ENCODE data around the gene DNAAF8.

The DNAAF8 gene

GRCh38 chr16:4790871-4791270, 56.5 kb downstream of the DNAAF8 start:
- no peak for DNase-seq (ENCODE audit: low read depth)
- no peak overlapping the region for H3K4me3 ChIP-seq (ENCODE audit: low read length)
- TF ChIP-seq CTCF (conservative IDR thresholded peaks at IDR 0.05; ENCODE audit: low read depth, low read length): no peak

DNA sequence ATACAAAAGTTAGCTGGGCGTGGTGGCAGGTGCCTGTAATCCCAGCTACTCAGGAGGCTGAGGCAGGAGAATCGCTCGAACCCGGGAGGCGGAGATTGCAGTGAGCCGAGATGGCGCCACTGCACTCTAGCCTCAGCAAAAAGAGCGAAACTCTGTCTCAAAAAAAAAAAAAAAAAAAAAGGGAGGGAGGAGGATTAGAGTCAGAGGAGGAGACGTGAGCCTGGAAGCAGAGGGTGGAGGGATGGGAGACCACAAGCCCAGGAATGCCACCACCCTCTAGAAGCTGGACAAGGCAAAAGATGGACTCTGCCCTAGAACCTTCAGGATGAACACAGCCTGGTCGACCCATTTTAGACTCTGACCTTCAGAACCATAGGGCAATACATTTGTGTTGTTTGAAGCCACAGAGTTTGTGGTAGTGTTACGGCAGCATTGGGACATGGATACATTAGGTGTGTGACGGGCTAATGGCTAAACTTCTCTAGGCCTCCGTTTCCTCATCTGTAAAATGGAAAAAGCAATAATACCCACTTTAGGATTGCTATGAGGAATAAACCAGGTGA, 58.7 kb downstream of the DNAAF8 start:
- H3K4me3 ChIP-seq (ENCODE audit: low read length): no peak overlapping the region
- no peak for TF ChIP-seq CTCF (conservative IDR thresholded peaks at IDR 0.05; ENCODE audit: low read depth, low read length)
- DNase-seq (ENCODE audit: low read depth): no peak

DNA sequence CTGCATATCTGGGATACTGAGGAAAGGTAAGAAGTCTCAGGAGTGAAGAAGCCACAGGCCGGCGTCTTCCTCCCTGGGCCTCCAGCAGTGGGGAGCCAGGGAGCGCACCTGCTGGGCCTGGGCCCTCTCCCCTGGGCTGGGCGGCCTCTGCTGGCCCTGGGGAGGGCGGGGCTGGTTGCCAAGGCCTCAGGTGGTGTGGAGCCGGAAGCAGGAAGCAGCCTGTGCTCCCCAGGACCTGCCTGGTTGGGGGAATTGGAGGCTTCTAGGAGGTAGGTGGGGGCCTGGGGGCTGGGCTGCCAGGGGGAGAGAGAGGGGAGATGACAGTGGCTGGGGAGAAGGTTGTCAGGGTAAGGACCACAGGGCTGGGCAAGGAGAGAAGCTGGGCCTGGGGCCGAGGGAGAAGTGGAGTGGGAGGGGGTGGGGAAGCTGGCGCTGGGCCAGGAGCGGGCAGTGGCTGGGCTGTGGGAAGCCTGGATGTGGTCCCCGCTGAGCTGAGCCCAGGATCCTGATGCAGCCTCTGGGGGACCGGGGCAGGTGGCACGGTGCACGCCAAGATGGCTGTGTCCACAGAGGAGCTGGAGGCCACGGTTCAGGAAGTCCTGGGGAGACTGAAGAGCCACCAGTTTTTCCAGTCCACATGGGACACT, 61.0 kb downstream of the DNAAF8 start, which contains the start of gene SMIM22:
TSS of gene SMIM22 (plus strand) at position 189 of the 647 bp plus-strand sequence. CDS start at position 555, 366 bp downstream.
- no peak for DNase-seq (ENCODE audit: low read depth)
- no peak for TF ChIP-seq CTCF (conservative IDR thresholded peaks at IDR 0.05; ENCODE audit: low read depth, low read length)
- no peak within 1 kb of the TSS for H3K4me3 ChIP-seq (ENCODE audit: low read length)

- DNase-seq (ENCODE audit: low read depth): no peak
- no peak for TF ChIP-seq CTCF (conservative IDR thresholded peaks at IDR 0.05; ENCODE audit: low read depth, low read length)
- no peak overlapping the region for H3K4me3 ChIP-seq (ENCODE audit: low read length)
These were observed 61.7 kb downstream of the DNAAF8 start for GRCh38 chr16:4795828-4796572.

- DNase-seq (ENCODE audit: low read depth): no peak
- no peak for TF ChIP-seq CTCF (conservative IDR thresholded peaks at IDR 0.05; ENCODE audit: low read depth, low read length)
- no peak overlapping the region for H3K4me3 ChIP-seq (ENCODE audit: low read length)
These were observed 62.9 kb downstream of the DNAAF8 start for GRCh38 chr16:4796982-4797804.

- DNase-seq (ENCODE audit: low read depth): no peak
- TF ChIP-seq CTCF (conservative IDR thresholded peaks at IDR 0.05; ENCODE audit: low read depth, low read length): no peak
- H3K4me3 ChIP-seq (ENCODE audit: low read length): no peak overlapping the region
These were observed 63.5 kb downstream of the DNAAF8 start for GRCh38 chr16:4797805-4798252.

Measured in retinal pigment epithelial cell (primary cell).